Measurements from ENCODE around the gene SLC25A51.
"Not testable (repeated sequence)": the region's sequence is repeated elsewhere in the genome, so short reads cannot be mapped to it uniquely, and the experiment has no call there.

The SLC25A51 gene

DNA sequence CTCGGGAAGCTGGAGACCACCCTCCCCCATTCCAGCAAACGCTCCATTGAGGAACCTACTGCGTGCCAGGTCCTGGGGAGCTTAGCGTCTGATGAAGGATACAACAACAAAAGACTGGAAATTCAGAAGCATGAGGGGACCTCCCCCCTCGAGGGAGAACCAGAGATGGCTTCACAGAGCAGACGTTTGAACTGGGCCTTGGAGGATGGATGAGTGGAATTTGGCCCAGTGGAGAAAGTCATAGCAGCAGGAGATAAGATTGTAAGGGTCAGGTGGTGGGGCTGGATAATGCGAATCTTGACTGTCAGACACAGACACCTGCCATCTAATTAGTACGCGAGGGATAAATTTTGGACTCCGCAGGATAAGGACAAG lies 1.2 kb upstream of the SLC25A51 start:
- no peak for DNase-seq (ENCODE audit: low spot score)

DNA sequence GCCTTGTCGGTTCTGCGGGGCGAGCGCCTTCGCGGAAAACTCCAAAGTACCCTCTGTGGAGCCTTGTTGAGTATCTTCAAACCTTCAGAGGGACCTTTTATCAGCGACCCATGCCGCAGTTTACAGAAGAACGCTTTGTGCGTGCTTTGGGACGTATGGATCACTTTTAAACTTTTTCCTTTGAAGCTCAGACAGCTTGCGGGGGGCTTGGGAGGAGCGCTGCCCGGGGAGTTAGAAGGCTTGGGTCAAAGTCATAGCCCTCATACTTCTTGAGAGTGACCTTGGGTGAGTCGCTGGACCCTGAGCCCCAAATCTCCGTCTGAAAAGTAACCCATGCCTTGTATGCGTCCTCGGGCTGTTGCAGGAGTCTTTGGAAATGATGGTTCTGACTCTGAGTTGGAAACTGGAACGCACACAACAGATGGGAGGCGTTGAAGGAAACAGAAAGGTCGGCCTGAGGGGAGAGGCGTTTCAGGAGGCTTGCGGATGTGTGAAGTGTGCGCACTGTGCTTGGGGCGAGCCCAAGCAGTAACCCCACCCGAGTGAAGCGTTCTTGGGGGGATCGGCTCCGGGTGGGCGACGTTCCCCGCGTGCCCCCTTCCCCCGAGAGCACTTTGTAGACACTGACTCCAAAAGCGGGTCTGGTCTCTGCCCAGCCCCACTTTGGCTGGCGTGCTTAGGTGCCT lies 661 bp upstream of the SLC25A51 start:
- DNase-seq (ENCODE audit: low spot score), result no peak

DNA sequence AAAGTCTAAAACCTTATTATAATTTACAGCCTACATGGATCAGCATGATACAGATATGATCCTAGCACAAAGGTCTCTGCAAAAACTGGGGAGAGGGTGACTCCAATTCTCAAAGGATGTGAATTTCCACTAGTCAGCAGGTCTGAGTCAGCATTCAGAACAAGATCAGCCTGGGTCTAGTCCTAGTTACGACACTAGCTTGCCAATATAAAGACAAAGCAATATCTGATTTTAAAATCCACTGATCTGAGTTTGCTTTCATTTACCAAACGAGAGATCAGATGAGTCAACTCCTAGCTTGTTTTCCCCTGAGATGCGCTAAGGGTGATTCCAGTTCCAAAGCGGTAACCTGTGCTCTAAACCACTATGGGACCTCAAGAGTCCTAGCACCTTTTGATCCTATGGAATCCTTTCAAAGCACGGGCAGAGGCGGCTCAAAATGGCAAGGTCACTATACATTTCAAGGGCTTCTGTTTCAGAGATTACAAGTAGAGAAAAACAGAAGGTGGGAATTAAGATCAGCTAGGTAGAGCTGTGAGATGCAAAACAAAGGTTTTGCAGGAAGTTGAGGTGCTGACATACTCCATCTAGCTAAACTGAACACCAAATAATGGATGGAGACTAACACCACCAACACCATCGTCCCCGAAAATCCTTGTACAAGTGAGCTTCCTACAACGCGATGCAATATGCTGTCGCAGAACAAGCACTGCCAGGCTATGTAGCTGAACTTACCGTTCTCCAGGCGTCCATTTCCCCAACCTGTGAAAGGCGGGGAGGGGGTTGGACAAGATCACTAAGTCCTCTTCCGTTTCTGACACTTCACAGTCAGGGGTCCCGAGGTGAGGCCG lies 906 bp downstream of the SLC25A51 start:
- peak; percentile 43 for DNase-seq (ENCODE audit: low spot score)

DNA sequence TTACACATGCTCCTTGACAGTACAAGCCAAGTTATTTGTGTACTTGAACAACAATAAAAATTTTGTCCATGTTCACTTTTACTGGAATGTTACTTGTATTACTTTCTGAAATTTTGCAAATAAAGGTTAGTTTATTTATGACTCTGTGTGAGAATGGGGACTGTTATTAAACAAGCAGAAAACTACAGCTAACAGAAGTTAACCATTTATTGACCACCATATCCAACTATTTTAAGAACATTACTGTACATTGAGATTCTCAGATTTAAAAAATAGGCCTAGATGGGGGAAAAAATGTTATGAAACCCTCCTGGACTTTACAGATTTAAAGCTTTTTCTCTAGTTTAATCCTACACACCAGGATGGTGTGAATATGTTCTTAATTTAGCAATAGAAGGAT lies 1.8 kb downstream of the SLC25A51 start:
- DNase-seq (ENCODE audit: low spot score), result no peak

DNA sequence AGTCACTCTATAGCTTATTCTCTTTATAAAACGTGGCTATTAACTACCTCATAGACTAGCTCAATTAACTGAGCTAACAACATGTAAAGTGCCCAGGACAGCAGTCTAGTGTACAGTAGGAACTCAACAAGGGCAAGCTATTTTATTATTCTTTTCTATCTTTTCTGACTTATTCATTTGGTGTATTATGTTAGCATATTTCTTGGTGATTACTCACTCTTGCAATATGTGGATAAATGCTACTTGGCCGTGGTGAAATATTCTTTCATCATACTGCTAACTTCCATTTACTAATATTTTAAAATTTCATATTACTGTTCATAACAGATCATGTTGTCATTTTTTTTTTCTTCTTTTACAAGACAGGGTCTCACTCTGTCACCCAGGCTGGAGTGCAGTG lies 4.9 kb downstream of the SLC25A51 start:
- no peak for DNase-seq (ENCODE audit: low spot score)

DNA sequence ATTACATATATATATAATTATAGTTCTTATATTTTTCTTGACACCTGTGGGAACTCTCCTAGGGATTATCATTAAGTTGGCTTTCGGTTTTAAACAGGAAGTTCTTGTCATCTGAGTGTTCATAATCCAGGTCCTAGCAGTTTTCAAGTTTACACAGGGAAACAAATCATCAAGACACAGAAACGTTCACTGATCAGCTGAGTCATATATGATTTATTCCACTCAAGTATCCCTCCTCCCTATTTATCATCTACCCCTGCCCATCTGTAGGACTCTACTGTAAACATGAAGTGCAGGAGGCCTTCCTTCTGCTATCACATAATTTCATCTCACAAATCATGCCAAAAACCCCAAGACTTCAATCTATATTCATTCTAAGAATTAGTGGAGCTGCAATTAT lies 6.3 kb downstream of the SLC25A51 start:
- no peak for DNase-seq (ENCODE audit: low spot score)

DNA sequence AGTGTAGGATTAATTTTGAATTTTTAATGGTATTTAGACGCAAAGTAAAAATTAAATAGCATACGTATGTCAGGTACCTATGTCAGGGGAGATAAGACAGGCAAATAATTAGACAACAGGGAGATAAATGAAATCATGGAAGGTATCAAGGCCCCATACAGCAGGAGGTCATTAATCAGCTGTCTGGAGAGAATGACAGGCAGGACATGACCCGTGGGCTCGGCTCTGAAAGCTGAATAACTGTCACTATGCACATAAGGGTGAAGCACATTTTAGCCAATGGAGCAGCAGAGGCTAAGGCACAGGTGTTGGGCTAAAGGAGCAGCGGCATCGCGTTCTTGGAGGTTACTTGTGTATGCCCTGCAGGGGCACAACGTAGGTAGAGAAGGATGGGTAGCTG lies 11.9 kb downstream of the SLC25A51 start:
- no peak for DNase-seq (ENCODE audit: low spot score)

DNA sequence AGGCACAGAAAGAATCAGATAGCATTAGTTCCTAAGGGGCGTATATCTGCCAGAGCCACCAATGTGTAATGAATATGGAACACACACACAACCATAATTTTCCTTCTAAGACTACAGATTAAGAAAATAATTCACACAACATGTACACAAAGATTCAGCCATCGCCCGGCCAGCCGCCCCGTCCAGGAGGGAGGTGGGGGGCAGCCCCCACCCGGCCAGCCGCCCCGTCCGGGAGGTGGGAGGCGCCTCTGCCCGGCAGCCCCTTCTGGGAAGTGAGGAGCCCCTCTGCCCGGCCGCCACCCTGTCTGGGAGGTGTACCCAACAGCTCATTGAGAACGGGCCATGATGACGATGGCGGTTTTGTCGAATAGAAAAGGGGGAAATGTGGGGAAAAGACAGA lies 12.9 kb downstream of the SLC25A51 start:
- DNase-seq (ENCODE audit: low spot score), result not testable (repeated sequence)

DNA sequence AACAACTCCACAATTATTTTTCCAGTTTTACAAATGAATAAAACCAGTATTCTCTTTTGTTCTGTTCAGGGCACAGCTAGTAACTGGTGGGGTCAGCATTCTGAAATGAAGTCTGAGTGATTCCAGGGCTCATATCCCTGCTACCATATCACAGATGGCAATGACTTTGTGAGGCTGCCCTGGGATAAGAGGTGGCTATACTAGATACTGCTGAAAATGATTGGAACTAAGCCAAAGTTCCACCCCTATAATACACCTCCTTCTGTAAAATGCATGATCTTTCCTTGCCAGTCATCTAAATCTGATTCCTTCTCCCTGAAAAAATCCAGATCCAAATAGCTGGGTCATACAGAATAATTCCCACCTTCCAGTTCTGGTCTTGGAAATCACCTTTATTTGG lies 14.4 kb downstream of the SLC25A51 start:
- no peak for DNase-seq (ENCODE audit: low spot score)

DNA sequence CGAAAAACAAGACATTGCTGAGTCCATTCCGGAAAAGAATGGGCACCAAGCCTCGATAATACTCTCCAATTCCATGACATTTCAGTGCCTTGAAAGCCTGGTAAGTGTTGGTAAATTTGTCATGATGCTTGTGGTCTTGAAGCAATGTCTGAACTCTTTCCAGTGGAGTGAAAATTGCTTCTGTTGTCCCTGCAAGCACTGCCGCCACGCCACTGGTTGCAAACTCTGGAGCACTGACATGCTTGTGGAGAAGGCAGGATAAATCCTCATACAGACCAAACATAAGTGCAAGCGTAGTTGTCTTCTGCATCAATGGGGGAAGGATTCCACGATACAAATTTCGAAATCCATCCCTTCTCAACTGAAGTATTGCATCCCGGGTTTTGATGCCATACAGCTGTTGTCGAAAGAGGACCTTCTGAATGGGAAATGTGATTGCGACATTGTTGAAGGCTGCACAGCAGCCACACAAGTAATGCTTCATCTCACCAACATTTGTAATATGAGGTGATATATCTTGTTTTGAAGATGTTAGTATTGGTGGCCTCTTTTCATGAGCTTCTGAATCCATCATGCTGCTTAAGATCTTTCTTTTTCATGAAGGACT lies 15.8 kb downstream of the SLC25A51 start:
- DNase-seq (ENCODE audit: low spot score), result not testable (repeated sequence)

DNA sequence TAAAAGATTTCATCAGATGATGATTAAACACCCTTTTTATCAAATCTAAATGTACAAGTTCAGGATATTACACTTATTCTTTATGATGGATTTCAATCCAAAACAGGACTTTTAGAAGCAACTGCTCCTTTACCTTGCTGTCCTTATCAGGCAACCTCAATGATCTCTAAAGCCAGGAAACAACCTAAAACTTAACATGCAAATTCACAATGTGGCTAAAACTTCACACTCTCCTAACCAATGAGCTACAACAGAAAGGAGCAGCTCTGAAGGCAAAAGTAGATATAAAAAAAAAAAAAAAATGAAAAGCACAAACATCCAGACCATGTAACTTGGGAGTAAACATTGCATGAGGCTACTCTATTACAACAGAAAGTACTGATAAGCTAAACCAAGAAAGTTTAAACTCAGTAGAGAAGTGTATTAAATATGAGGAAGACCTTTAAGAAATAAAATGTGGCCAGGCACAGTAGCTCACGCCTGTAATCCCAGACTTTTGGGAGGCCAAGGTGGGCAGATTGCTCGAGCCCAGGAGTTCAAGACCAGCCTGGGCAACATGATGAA lies 22.9 kb downstream of the SLC25A51 start:
- no peak for DNase-seq (ENCODE audit: low spot score)

DNA sequence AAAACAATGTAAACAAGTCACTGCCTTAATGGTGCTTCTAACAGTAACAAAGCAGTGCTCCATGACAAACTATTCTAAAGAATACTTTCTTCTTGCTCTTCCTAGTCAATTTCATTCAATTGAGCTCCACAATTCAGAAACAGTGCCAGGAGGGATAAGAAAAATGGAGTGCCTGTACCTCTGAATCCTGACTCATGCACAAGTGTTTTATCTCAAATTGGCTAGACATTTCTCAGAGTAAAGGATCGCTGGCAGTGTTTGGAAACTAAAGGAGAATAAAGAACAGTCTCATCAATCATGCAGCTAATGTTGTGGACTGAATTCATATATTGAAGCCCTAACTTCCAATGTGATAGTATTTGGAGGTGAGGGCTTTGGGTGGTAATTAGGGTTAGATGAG lies 27.6 kb downstream of the SLC25A51 start:
- DNase-seq (ENCODE audit: low spot score), result no peak

DNA sequence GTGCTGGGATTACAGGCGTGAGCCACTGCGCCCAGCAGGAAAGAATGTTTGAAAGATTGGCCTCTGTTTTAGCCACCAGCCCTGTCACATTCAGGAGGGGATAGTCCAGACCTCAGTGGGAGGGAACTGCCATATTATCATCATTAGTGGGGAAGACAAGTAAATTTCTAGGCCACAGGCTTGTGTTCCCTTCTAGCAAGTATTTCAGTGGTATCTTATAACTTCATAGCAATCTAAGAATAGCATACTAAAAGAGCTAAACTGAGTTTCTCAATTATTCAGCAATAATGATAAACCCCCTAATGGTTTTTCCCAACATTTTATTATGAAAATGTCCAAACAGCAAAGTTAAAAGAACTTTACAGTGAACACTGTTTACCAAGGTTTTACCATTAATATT lies 30.0 kb downstream of the SLC25A51 start:
- no peak for DNase-seq (ENCODE audit: low spot score)

DNA sequence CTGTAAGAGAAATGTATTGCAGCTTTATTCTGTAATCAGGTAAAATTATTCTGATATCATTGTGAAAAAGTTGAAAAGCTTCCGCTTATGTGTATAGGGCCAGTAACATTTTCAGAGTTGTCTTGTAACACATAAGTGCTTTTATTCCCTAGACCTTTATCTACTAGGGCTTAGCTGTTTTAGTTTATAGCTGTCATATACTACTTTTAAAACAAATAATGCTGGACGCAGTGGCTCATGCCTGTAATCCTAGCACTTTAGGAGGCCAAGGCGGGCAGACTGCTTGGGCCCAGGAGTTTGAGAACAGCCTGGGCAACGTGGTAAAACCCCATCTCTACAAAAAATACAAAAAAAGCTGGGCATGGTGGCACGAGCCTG lies 33.1 kb downstream of the SLC25A51 start:
- DNase-seq (ENCODE audit: low spot score), result no peak

DNA sequence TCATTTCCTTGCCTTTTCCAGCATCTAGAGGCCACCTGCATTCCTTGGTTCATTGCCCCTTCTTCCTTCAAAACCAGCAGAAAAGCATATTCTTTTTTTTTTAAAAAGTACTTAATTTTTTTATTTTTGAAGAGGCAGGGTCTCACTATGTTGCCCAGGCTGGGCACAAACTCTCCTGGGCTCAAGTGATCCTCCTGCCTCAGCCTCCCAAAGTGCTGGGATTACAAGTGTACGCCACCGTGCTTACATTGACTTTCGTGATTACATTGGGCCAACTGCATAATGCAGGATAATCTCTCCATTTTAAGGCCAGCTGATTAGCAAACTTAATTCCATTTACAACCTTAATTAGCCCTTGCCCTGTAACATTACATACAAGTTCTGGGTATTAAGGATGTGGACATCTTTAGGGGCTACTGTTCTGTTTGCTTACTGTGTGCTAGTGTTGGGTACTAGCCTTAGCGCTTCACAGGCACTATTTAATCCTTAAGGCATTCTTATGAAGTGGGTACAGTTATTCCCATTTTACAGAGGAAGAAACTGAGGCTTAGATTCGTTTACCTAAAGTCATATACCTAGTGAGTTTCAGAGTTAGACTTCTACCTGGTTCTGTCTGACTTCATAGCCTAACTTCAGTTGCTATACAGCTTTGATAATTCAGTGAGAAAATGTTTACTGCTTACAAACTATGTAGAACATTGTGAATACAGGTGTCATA lies 33.7 kb downstream of the SLC25A51 start:
- DNase-seq (ENCODE audit: low spot score), result no peak

DNA sequence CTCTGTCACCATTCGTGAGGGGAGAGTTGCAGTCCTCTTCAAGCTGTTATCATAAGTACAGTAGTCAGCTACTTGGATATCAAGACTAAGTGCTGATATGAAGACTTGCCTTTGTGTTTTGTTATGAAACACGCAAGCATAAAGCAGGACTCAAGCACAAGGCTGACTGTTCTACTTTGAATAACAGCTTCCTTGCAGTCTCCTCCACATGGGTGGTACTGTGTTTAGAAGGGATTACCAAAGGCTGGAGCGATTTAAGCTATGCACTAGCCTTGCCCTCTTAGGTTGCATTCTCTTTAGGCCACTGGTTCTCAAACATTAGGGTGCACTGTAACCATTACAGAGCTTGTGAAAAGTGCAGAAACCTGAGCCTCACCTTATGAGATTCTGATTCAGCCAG lies 41.4 kb downstream of the SLC25A51 start:
- DNase-seq (ENCODE audit: low spot score), result no peak

DNA sequence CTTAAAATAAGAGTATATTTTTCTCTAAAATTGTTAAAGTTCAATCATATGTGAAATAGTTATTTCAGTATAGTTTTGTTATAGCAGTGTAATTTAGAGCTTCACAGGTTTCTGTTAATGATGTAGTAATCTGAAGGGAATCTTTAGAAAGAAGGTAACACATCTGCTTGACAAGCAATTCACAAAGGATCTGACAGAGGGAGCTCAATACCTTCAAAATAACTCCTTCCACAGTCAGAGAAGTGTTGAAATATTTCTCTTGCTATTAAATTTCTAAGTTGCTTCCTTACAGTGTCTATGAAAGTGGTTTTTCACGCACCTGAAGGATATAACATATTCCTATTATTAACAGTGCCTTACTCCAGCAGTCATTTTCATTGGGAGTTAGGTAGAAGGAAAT lies 44.9 kb downstream of the SLC25A51 start:
- peak; percentile 6 for DNase-seq (ENCODE audit: low spot score)

DNA sequence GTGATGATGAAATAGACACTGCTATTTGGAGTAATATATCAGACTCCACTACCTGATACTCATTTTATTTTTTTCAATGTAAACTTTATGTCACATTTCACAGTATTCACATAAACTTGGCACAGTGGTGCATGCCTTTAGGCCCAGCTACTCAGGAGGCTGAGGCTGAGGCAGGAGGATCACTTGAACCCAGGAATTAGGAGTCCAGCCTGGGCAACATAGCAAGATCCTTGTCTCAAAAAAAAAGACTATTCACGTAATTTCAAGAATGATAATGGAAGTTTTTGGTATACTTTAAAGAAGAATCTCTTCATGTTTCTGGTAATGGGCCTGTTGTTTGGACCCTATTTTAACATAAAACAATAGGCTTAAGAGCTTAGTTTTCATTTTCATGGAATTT lies 47.4 kb downstream of the SLC25A51 start:
- DNase-seq (ENCODE audit: low spot score), result no peak

DNA sequence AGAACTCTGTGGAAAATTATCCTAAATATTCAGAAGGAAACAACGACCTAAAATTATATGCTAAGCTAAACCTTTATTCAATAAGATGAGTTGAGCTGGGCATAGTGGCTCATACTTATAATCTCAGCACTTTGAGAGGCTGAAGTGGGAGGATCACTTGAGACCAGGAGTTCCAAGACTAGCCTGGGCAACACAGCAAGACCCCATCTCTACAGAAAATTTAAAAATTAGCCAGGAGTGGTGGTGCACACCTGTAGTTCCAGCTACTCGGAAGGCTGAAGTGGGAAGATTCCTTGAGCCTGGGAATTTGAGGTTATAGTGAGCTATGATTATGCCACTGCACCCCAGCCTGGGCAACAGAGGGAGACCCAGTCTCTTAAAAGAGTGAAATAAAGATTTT lies 51.7 kb downstream of the SLC25A51 start:
- no peak for DNase-seq (ENCODE audit: low spot score)

DNA sequence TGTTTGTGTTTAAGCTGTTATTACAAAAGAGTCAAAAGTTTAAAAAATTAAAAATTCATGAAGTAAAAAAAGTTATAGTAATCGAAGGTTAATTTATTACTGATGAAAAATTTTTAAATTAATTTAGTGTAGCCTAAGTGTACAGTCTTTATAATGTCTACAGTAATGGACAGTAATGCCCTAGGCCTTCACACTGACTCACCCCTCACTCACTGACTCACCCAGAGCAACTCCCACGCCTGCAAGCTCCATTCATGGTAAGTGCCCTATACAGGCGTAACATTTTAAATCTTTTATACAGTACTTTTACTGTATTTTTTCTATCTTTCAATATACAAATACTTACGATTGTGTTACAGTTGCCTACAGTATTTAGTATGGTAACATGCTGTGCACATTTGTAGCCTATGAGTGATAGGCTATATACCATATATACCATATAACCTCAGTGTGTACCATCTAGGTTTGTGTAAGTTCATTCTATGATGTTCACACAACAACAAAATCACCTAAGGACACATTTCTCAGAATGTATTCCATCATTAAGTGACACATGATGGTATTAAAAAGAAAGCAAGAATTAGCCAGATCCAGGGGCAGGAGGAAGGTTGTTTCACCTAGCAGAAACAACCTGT lies 63.2 kb downstream of the SLC25A51 start:
- peak; percentile 23 for DNase-seq (ENCODE audit: low spot score)

DNA sequence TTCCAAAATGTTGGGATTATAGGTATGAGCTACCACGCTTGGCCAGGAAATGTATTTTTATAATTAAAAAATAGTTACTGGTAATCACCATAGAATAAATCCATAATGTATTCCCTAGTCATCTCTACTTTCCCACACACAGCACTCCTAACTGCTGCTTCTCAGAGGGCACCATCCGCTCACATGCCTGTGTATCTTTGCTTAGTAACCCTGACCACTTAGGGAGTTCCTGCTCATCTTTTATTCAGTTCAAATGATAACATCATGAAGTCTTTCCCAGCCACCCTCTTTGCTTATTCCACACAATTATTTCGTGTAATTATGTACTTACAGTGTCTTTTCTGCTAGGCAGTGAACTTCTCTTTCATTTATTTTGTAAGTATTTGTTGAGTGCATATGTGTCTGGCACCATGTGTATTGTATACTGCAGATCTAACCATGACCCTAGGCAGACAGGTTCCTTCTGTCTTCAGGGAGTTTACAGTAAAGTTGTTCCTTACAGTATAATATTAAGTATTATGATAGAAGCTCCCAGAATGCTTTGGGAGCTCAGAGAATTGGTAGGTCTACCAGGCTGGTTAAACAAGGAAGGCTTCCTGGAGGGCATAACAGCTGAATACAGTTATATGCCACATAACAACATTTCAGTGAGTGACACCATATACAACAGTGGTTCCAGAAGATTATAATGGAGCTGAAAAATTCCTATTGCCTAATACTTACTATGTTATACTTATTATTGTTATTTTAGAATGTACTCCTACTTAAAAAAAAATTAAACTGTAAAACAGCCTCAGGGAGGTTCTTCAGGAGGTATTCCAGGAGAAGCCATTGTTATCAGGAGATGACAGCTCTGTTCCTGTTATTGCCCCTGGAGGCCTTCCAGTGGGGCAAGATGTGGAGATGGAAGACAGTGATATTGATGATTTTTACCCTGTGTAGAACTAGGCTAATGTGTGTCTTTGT lies 64.1 kb downstream of the SLC25A51 start:
- no peak for DNase-seq (ENCODE audit: low spot score)

All from SW480 (cell line).